ENCODE data around the gene DLL1.

DLL1 gene

DNA sequence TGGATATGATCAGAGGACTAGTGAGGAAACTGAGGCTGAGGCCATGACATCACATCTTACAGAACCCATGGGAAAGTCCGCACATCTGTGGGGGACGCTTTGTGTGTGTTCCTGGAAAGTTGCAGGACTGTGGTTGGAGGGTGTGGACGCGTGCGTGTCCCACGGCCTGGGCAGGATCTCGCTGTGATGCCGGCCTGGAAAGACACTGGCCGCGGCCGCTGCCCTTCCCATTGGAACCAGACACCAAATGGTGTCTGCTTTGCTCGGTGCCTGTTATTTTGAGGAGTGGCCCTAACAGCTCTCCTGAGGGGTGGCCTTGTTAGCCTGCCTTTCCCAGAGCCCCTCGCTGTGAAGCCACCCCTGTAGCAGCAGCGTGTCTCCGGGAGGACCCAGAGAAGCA, 41.1 kb downstream of the DLL1 start:
- no peaks in the 10 kb centered on the region for H3K36me3 ChIP-seq (ENCODE audit: insufficient read depth, low read length)
- H3K9me3 ChIP-seq (ENCODE audit: control insufficient read depth, insufficient read depth, low read length): no peaks in the 10 kb centered on the region
- no peaks in the 10 kb centered on the region for H3K4me1 ChIP-seq (ENCODE audit: insufficient read depth, low read length)

DNA sequence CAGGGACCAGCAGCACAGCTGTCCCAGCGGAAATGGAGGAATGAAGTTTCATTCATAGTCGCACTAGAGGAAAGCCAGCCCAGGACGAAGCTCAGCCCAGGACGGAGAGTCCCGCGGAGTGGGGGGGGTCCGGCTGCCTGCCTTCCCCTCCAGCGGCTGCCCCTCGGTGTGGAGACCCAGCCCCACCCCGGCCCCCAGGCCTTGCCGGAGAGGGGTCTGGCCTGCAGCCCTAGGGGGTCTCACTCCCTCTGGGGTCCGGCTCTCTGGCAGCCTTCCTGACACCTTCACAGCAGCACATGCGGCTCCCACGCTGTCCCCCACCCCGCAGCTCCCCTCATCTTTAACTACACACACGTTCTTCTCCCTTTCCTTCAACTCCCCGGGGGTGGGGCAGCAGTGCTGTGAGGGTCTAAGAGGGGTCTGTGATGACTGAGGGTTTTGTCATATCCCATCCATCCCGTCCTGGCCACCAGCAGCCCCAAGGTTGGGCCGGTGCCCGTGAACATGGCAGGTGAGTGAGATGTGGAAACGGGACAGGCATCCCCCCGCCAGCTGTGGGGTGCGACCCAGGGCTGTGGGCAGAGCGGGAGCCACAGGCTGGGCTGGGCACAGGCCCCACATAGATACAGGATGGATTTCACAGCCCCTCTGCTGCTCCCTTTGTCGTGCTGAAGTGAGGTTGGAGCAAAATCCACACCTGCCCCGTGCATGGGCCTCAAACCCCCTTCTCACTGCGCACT, 41.8 kb downstream of the DLL1 start:
- no peaks in the 10 kb centered on the region for H3K4me1 ChIP-seq (ENCODE audit: insufficient read depth, low read length)
- H3K9me3 ChIP-seq (ENCODE audit: control insufficient read depth, insufficient read depth, low read length): no peaks in the 10 kb centered on the region
- H3K36me3 ChIP-seq (ENCODE audit: insufficient read depth, low read length): no peaks in the 10 kb centered on the region
- H3K9ac ChIP-seq (ENCODE audit: low read depth, low read length): no peak overlapping the region

More for the DNA sequence above, 41.1 kb downstream of the DLL1 start:
- no peak overlapping the region for H3K9ac ChIP-seq (ENCODE audit: low read depth, low read length)

DNA sequence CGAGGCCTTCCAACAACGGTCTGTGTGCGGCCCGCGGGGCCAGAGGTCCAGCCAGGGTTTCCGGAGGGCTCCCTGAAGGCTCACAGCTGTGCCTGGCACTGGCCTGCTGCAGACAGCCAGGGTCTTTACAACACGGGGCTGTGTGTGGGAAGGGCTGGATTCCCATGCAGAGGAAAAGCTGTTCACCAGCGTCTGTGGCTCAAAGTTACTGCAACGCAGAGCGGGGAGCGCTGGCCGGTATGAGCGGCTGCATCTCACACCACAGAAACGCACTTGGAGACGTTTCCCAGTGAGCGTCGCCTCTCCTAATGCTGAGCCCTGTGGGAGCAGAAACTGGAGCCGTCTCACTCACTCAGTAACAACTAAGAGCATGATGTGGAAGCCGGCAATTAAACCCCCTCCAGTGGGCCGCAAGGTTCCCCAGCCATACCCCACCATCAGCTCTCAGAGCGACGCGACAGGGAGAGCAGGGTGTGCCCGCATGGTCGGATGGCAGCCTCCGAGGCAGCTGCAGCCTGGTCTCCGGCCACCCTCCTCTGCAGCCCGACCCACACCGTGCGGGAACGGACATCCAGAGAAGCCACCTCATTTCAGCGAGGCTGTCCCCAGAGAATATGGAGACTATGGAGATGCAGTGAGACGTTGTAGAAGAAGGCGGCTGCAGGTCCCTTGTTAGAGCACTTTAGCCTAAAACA, 42.6 kb downstream of the DLL1 start:
- no peaks in the 10 kb centered on the region for H3K4me1 ChIP-seq (ENCODE audit: insufficient read depth, low read length)
- no peaks in the 10 kb centered on the region for H3K36me3 ChIP-seq (ENCODE audit: insufficient read depth, low read length)
- H3K9ac ChIP-seq (ENCODE audit: low read depth, low read length): no peak overlapping the region
- H3K9me3 ChIP-seq (ENCODE audit: control insufficient read depth, insufficient read depth, low read length): no peaks in the 10 kb centered on the region

DNA sequence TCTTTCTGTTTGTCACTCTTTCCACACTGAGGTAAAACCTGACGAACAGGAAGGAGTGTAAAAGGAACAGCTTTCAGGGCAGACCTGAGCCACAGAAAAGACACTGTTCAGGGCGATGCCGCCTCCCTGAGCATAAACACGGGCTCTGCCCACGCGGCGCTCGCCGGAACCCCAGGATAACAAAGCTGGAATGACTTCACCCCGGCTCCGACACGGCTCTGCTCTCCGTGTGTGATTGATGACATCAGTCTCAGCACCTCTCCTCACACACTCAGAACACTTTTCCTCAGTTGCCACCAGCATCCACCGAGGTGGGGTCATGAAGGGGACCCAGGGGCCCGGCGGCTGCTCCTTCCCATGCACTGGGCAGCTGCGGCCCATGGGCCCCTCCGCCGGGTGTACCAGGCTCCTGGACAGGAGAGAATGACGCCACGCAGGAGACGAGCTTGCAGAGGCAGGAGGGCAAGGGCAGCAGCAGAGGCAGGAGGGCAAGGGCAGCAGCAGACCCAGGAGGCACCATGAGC, 43.6 kb downstream of the DLL1 start:
- no peaks in the 10 kb centered on the region for H3K9me3 ChIP-seq (ENCODE audit: control insufficient read depth, insufficient read depth, low read length)
- H3K9ac ChIP-seq (ENCODE audit: low read depth, low read length): no peak overlapping the region
- no peaks in the 10 kb centered on the region for H3K36me3 ChIP-seq (ENCODE audit: insufficient read depth, low read length)
- H3K4me1 ChIP-seq (ENCODE audit: insufficient read depth, low read length): no peaks in the 10 kb centered on the region

DNA sequence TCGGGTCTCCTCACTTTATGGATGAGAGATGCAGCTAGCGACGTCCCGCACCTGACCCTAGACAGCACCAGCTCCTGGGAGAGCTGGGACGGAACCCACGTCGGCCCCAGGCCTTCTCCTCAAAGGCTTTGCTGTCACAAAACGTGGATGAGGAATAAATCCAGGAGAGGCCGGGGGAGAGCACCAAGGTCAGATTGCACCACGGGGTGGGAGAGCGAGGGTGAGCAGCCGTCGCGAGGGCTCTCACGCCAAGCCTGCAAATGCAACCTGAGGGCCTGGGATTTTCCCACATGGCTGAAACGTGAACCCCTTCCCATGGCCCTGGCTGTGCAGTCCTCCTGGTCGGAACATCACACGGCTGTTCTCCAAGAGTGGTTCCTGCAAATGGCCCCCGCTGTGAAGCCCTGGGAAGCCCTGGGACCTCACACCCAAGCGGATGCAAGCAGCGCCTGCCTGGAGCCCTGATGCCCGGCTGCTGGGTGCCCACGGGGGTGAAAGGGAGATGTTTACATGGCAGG, 45.3 kb downstream of the DLL1 start:
- Histone ChIP-seq H3K4me1 (ENCODE audit: insufficient read depth, low read length) (no peaks in the 10 kb centered on the region), H3K36me3 (ENCODE audit: insufficient read depth, low read length) (no peaks in the 10 kb centered on the region), H3K9ac (ENCODE audit: low read depth, low read length) (no peak overlapping the region), H3K9me3 (ENCODE audit: control insufficient read depth, insufficient read depth, low read length) (no peaks in the 10 kb centered on the region)

DNA sequence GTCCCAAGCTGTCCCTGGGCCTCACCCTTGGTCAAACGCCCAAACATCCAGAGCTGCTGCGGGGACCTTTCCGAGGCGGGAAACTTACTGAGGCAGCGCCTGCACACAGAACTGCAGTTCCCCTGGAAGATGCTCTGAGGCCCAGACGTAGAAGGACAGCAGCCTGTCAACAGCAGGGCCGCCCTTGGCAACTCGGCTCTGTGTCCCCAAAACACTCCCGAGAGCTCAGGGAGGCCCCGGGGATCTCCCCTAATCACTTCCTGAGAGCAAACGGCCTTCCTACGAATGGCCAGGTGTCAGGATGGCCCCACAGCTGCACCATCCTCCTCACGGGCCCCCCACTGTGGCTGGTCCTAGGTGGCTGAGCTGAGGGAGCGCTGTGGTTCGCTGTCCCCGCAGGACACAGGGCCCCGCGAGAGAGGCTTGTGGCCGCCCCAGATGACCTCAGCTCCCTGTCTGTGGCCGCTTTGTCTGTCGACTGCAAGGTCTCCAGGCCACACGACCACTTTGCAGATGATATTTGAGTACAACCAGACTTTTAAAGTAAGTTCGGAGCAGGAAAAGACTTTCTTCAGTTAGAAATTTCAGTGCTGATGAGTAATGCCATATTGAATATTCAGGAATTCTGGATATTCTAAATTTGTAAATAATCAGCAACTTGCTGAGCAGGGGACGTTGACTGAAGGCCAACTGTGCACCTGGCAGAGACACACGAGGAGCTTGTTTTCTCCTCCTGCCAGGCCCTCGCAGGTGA, 46.0 kb downstream of the DLL1 start:
- Histone ChIP-seq H3K36me3 (ENCODE audit: insufficient read depth, low read length) (no peaks in the 10 kb centered on the region), H3K9ac (ENCODE audit: low read depth, low read length) (no peak overlapping the region), H3K9me3 (ENCODE audit: control insufficient read depth, insufficient read depth, low read length) (no peaks in the 10 kb centered on the region), H3K4me1 (ENCODE audit: insufficient read depth, low read length) (no peaks in the 10 kb centered on the region)

- H3K9ac ChIP-seq (ENCODE audit: low read depth, low read length): no peak overlapping the region
- no peaks in the 10 kb centered on the region for H3K36me3 ChIP-seq (ENCODE audit: insufficient read depth, low read length)
- no peaks in the 10 kb centered on the region for H3K4me1 ChIP-seq (ENCODE audit: insufficient read depth, low read length)
- H3K9me3 ChIP-seq (ENCODE audit: control insufficient read depth, insufficient read depth, low read length): no peaks in the 10 kb centered on the region
Observed at GRCh38 chr6:170243791-170244291, 47.0 kb downstream of the DLL1 start.

DNA sequence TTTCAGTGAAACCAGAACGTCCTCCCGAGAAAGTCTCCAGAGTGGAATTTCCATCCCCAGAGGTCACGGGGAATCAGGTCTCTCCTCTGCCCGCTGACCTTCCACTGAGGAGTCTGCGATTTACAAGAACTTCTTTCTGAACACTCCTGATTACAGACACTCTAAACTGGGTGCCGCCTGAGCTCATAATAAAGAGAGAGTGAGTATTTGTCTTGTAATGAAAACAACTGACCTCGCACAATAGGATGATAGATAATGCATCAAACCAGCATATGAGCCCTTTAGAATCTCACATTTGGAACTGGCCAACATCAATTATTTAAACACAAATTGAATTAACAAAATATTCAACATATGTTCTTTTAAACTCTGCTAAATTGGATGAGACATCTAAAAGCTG, 47.5 kb downstream of the DLL1 start:
- Histone ChIP-seq H3K4me1 (ENCODE audit: insufficient read depth, low read length) (no peaks in the 10 kb centered on the region), H3K9ac (ENCODE audit: low read depth, low read length) (no peak overlapping the region), H3K36me3 (ENCODE audit: insufficient read depth, low read length) (no peaks in the 10 kb centered on the region), H3K9me3 (ENCODE audit: control insufficient read depth, insufficient read depth, low read length) (no peaks in the 10 kb centered on the region)

GRCh38 chr6:170238741-170239565, 51.9 kb downstream of the DLL1 start:
- Histone ChIP-seq H3K4me1 (ENCODE audit: insufficient read depth, low read length) (no peaks in the 10 kb centered on the region; the same call in none of the 2 replicates), H3K36me3 (ENCODE audit: insufficient read depth, low read length) (no peaks in the 10 kb centered on the region), H3K9me3 (ENCODE audit: control insufficient read depth, insufficient read depth, low read length) (no peaks in the 10 kb centered on the region), H3K9ac (ENCODE audit: low read depth, low read length) (no peak overlapping the region)

DNA sequence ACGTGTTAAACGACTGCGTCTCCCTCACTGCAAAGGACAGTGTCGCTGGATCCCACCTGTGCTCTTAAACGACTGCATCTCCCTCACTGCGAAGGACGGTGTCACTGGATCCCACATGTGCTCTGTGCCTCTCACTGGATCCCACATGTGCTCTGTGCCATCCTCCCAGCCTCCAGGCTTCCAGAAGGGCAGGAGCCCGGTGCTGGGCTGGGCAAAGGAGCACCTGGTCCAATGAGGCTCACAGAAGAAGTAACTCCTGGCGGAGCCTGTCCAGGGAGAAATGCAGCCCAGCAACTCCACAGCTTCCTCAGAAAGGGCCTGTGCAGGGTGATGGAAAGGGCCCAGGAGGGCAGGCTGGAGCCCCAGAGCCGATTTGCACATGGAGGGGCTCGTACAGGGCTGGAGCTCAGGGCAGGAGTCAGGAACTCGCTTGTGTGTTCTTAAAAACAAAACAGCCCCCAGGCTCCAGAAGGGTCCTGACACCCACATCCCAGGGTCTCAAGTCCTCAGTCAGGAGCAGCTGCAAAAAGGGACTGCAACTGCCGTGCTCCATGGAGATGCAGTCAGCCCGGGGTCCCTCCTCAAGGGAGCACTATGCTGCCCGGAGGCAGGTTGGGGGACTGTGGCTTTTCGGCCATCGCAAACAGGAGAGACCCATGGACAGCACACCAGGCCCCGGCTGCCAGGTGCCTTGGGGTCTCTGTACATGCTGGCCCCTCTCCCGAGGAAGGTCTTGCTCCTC, 52.7 kb downstream of the DLL1 start:
- Histone ChIP-seq H3K36me3 (ENCODE audit: insufficient read depth, low read length) (no peaks in the 10 kb centered on the region), H3K9me3 (ENCODE audit: control insufficient read depth, insufficient read depth, low read length) (no peaks in the 10 kb centered on the region)

GRCh38 chr6:170236131-170236836, 54.6 kb downstream of the DLL1 start:
- Histone ChIP-seq H3K9ac (ENCODE audit: low read depth, low read length) (no peak overlapping the region), H3K36me3 (ENCODE audit: insufficient read depth, low read length) (no peaks in the 10 kb centered on the region), H3K9me3 (ENCODE audit: control insufficient read depth, insufficient read depth, low read length) (no peaks in the 10 kb centered on the region), H3K4me1 (ENCODE audit: insufficient read depth, low read length) (peaks cover 5% of the 10 kb centered on the region)

More for the DNA sequence above, 52.7 kb downstream of the DLL1 start:
- H3K4me1 ChIP-seq (ENCODE audit: insufficient read depth, low read length): no peaks in the 10 kb centered on the region; the same call in none of the 2 replicates
- H3K9ac ChIP-seq (ENCODE audit: low read depth, low read length): no peak overlapping the region

- Histone ChIP-seq H3K4me1 (ENCODE audit: insufficient read depth, low read length) (peaks cover 5% of the 10 kb centered on the region), H3K9ac (ENCODE audit: low read depth, low read length) (no peak overlapping the region), H3K9me3 (ENCODE audit: control insufficient read depth, insufficient read depth, low read length) (no peaks in the 10 kb centered on the region), H3K36me3 (ENCODE audit: insufficient read depth, low read length) (no peaks in the 10 kb centered on the region)
Observed at GRCh38 chr6:170235391-170236125, 55.3 kb downstream of the DLL1 start.
